GM19099 (cell line): ENCODE results near the gene KLHL20.

Experiments used
- POLR2A ChIP-seq: IDR thresholded peaks from 3 replicates; pipeline ENCODE4 v1.6.1; 2011; ENCODE audit warnings: low read depth; ENCODE audit not compliant: insufficient read length; ENCODE audit errors: extremely low read depth

KLHL20 gene

DNA sequence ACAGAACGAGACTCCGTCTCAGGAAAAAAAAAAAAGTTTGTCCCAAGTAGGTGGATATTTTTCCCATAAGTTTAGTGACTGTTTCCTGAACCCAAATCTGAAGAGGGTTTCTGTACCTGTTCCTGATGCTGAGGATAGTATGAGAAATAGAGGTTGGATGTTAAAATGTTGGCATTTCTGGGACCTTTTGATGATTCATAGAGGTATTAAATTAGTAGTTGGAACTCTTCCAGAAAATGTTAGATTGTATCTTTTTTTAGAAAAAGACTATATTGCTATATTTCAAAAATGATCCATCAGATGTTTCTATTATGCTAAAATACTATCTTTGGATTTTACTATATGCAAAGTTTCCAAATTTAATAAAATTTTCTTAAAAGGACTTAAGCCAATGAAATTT is 112.8 kb downstream of the KLHL20 start:
- no peak for TF ChIP-seq POLR2A

DNA sequence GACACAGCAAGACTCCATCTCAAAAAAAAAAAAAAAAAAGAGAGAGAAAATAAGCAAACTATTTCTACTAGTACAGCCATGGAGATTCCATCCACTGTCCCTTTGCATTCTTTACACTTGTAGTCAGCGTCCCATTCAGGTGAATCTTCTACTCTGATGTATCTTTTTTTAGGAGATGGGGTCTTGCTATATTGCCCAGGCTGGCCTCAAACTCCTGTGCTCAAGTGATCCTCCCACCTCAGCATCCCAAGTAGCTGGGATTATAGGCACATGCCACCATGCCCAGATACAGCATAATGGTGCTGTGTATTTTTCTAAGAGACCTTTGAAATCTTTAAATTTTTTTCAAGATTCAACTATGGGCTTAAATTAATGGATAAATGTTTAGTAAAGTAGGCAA is 118.0 kb downstream of the KLHL20 start:
- no peak for TF ChIP-seq POLR2A
